Activated gamma-delta T cell treated with Interleukin-2 at 50 U/mL for 16 hours (primary cell): ENCODE data around the gene ACTR5.

Experiments used
- DNase-seq: peaks from one replicate; pipeline ENCODE4 v3.0.0-alpha.2; 2020

ACTR5 gene

GRCh38 chr20:38748097-38748860 is at the start of gene ACTR5:
Gene ACTR5, plus strand, starts transcription at chr20:38748460. Its CDS starts 19 bp downstream, at chr20:38748479.
- DNase-seq = peak; percentile 97

GRCh38 chr20:38698541-38698940 is 49.7 kb upstream of the ACTR5 start:
- DNase-seq = no peak

GRCh38 chr20:38700141-38700540 is 48.1 kb upstream of the ACTR5 start:
- DNase-seq = no peak

GRCh38 chr20:38700926-38701325 is 47.3 kb upstream of the ACTR5 start:
- no peak for DNase-seq

GRCh38 chr20:38703526-38703925 is 44.7 kb upstream of the ACTR5 start:
- no peak for DNase-seq

GRCh38 chr20:38704136-38704535 is 44.1 kb upstream of the ACTR5 start:
- no peak for DNase-seq

GRCh38 chr20:38706509-38706908 is 41.8 kb upstream of the ACTR5 start:
- DNase-seq = no peak

GRCh38 chr20:38714308-38714707 is 34.0 kb upstream of the ACTR5 start:
- no peak for DNase-seq

GRCh38 chr20:38715646-38716045 is 32.6 kb upstream of the ACTR5 start:
- DNase-seq = no peak

GRCh38 chr20:38722683-38723016 is 25.6 kb upstream of the ACTR5 start:
- DNase-seq = no peak

- DNase-seq = no peak
Measured at GRCh38 chr20:38723017-38723847, 25.0 kb upstream of the ACTR5 start.

GRCh38 chr20:38723848-38724625 is 24.2 kb upstream of the ACTR5 start, which contains the start of gene SLC32A1:
Gene SLC32A1, plus strand, starts transcription at chr20:38724486. Its CDS starts 239 bp downstream, at chr20:38724725.
- no peak for DNase-seq

GRCh38 chr20:38724626-38725147 is 23.6 kb upstream of the ACTR5 start:
- no peak for DNase-seq

- no peak for DNase-seq
Measured at GRCh38 chr20:38725148-38725901, 22.9 kb upstream of the ACTR5 start.

- DNase-seq = no peak
Measured at GRCh38 chr20:38725931-38726803, 22.1 kb upstream of the ACTR5 start.

GRCh38 chr20:38726804-38727606 is 21.3 kb upstream of the ACTR5 start:
- peak; percentile 33 for DNase-seq

- DNase-seq = no peak
Measured at GRCh38 chr20:38727607-38728190, 20.6 kb upstream of the ACTR5 start.

- no peak for DNase-seq
Measured at GRCh38 chr20:38728191-38728781, 20.0 kb upstream of the ACTR5 start.

GRCh38 chr20:38728911-38729642 is 19.2 kb upstream of the ACTR5 start:
- DNase-seq = no peak
